ENCODE measurements around the gene HOMER3.

Gene HOMER3

DNA sequence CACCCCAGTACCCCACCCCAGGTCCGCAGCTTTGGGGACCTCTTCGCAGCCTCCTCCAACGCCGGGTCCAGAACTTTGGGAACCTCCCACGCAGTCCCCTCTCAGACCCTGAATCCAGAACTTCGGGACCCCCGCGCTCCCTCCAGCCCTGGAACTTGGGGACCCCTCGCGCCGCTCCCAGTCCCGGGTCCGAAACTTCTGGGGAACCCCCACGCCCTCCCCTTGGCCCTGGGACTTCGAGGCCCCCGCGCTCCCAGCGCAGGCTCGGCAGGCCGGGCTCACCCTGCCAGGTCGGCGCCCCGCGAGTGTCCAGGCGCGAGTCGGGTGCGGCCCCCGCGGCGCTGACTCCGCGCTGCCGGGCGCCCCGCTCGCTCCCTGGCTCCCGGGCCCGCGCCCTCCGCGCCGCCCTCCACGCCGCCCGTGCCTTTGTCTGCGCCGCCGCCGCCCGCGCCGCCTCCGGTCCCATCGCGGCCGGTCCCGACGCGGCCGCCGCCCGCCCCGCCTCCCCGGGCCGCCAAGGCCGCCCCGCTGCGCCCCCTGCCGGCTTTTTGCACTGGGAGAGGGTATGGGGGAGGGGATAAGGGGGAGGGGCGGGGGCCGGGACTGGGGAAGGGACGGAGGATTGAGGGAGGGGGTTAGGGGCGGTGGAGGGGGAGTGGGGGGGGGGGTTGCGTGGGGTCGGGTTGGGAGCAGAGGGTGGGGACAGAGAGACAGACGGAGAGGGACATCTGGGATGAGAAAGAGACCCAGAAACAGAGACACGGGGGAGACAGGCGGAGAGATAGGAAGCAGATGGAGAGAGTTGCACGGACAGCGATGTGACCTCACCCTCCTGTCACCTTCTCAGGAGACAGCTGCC, at the start of gene HOMER3:
TSS of gene HOMER3 (minus strand) at position 449 of the 859 bp plus-strand sequence. CDS start 2,235 bp downstream, outside the sequence.
- DNase-seq, result peak; percentile 62

DNA sequence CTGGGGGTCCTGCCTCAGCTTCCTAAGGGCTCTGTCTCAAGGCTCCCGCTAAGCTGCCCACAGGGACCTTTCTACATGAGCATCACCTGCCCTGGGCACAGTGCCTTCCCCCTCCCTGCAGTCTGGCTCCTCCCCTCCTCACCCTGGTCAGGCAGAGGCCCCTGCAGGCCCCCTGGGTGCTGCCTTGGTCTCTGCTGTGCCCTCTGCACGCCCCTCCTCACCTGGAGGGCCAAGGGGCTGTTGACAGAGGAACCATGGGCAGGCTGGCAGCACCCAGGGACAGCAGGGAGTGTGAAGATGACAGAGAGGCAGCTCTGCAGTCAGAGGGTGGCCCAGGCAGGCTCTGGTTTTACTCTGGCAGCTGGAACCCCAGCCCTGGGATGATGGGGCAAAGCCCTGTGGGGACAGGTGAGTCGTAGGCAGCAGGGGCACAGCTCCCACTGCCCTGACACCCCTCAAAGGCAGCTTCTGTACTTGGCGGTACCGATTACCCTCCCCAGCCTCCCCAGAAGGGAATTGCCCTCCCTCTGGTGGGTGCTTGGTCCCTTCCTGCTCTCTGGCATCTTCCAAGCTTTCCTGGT, 49.2 kb upstream of the HOMER3 start:
- DNase-seq, result no peak

DNA sequence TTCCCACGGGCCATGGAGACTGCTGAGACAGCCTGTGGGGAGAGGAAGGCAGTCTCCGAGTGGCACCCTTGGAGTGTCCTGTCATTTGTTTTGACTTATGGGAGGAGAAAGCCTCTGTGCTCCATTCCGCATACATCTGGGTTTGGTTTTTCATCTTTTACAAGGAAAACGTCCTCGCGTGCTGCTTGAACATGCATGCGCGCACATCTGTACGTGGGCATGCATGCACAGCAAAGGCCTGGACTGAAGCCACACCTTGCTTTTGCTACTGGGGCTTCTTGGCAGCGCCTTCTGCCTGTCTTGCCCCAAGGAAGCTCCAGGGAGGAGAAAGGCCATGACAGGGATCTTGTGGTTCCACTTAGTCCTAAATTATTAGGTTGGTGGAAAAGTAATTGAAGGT, 48.3 kb upstream of the HOMER3 start:
- no peak for DNase-seq

DNA sequence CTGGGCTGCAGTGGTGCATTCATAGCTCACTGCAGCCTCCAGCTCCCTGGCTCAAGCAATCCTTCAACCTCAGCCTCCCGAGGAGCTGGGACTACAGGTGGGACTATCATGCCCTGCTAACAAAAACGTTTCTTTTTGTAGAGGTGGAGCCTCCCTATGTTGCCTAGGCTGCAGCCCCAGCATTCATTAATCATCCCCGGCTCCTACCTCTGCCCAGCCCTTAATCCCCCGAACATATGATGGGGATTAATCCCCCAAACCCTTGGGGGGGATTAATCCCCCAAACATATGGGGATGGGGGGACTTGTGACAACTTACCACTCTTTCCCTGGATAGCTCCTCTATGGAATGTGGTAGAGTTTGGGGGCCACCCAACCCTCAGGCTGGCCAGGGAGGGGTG, 46.4 kb upstream of the HOMER3 start:
- DNase-seq, result no peak

DNA sequence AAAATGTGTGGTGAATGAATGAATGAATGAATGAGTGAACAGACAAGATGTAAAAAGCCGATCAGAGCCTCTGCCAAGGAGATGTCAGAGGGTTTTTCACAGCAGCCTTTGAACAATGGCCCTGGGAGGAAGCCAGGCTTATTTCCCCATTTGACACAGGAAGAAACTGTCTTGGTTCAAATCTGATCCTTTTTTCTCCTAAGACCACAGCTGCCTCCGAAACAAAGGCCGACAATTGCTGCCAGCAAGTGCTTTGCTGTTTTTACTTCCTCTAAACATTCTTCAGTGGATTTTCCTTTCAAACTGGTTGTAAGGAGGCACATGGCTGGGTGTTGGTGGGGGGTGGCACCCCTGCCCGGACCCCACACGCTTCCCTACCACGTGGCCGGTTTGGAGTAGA, 44.2 kb upstream of the HOMER3 start:
- DNase-seq, result no peak

DNA sequence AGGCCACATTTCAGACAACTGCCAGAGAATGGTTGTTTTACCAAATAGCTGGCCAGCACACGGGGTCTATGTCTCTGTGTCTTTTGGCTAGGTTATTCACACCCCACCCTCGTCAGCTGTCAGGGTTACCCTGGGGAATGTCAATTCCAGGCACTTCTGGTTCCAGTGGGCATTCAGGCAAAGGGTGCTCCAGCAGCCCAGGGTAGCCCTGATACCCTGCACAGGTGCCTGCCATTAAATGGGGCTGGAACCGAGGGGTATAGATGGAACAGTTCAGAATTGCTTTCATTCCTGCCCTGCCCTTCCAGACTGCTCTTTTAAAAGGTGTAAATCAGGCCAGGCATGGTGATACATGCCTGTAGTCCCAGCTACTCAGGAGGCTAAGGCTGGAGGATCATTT, 43.2 kb upstream of the HOMER3 start:
- DNase-seq, result no peak

DNA sequence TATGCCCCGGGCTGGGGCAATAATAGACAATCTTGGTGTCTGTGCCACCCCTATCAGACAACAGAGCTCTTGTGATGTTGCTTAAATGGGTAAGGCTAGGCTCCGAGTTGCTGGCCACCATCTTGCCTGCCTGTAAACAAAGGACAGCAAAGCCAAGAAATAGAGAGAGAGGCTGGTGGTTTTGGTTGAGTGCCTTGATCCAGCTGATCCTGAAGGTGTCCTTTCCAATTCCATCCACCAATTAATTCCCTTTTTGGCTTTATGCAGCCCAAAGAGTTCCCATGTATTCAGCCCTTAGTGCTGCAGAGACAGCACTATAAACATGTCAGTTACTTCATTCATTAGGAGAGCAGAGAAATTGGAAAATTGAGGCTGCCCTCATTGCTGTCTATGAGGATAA, 41.7 kb upstream of the HOMER3 start:
- DNase-seq, result no peak

DNA sequence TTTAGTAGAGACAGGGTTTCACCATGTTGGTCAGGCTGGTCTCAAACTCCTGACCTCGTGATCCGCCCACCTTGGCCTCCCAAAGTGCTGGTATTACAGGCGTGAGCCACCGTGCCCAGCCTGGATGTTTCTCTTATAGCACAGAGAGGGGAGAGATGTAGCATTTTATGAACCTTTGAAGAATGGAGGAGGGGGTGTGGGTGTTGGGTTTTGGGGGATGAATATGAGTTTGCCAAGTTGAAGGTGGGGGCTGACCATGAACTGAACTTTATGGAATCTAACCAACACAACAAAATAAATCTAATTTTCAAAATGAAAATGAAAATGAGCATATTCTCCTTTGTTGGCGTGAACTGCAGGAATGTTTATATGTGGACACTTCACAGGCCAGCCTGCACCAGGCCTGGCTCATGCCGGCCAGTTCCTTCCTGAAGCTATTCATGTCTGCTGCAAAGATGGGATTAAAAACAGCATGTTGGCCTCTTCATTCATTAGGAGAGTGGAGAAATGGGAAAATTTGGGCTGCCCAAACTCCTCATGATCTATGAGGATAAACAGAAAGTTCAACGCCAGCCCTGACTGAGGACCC, 39.5 kb upstream of the HOMER3 start:
- no peak for DNase-seq

DNA sequence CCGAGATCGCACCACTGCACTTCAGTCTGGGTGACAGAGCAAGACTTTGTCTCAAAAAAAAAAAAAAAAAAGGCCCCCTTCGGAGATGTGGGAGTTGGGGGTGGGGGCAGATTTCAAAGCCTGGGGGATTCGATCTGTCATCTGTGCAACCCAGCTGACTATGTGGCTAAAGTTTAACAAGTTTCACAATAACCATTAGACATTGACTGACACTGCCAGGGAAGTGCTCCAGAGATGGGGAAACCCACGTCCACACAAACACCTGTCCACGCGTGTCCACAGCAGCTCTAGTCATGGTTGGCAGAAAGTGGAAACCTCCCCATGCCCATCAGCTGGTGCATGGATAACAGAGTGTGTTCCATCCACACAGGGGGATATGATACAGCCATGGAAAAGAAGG, 37.6 kb upstream of the HOMER3 start:
- no peak for DNase-seq

DNA sequence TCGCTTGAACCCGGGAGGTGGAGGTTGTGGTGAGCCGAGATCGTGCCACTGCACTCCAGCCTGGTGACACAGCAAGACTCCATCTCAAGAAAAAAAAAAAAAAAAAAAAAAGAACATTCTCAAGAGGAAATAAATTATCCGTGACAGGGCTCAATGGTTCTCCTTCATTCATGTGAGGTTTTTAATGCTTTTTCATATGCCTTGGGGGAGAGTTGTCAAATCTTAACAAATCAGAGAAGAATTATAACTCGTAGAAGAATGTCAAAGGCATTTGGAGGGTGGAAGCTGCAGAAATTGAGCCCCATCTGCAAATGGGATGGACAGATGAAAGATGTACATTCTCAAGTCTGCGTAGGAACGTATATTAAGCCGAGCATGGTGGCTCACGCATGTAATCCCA, 34.9 kb upstream of the HOMER3 start:
- no peak for DNase-seq

DNA sequence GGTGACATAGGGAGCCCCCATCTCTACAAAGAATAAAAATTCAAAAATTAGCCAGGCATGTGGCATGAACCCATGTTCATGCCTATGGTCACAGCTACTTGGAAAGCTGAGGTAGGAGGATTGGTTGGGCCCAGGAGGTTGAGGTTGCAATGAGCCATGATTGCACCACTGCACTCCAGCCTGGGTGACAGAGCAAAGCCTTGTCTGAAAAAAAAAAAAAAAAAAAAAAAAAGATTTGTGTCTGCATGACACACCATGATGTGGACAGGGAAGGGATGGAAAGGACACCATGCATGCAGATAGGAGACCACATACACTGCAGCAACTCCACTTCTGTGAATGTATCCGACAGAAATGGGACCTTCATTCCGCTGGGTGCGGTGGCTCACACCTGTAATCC, 34.0 kb upstream of the HOMER3 start:
- no peak for DNase-seq

DNA sequence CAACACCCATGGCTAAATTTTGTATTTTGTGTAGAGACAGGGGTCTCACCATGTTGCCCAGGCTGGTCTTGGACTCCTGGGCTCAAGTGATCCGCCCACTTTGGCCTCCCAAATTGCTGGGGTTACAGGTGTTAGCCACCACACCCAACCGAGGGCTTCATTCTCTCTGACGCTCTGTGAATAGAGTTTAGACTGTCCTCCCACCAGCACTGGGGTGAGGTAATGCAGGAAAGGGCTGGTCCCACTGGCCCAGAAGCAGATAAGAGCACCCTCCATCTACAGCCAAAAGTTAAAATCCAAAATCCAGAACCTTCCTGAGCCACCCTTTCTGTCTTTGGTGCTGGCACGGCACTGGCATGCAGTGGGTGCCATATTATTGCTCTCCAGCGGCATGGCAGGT, 31.8 kb upstream of the HOMER3 start:
- DNase-seq, result no peak

DNA sequence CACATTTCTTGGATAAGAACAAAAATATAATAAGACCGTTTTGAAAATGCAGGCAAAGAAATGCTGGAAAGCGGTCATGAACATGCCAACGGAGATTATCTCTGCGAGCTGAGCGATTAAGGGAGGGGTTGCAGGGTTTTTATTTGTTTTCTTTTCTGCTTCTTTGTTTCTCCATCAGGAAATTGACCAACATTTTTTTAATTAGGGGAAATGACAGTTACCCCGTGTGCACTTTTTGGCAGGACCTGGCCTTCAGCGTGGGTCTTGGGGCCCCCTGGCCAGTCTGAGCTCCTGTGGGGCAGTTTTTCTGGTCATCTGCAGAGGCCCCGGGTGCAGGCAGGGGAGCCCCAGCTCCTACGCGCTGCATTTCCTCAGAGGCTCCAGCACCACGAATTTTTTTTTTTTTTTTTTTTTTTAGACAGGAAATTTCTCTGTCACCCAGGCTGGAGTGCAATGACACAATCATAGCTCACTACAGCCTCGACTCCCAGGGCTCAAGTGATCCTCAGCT, 31.3 kb upstream of the HOMER3 start:
- no peak for DNase-seq

DNA sequence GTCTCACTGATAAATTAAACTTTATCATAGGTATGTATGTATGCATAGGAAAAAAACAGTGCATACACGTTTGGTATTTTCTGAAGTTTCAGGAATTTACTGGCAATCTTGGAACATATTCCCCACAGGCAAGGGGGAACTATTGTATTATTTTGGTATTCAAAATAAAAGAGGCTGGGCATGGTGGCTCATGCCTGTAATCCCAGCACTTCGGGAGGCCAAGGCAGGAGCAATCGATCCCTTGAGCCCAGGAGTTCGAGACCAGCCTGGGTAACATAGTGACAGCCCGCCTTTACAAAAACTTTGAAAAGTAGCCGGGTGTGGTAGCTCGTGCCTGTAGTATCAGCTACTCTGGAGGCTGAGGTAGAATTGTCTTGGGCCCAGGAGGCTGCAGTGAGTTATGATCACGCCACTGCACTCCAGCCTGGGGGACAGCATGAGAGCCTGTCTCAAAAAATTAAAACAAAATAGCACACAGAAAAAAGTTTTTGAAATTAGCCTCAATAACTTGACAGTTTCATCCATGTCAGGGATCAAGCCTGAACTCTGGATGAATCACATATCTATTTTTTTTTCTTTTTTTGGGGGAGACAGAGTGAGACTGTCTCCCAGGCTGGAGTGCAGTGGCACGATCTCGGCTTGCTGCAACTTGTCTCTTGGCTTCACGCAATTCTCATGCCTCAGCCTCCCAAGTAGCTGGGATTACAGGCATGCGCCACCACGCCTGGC, 29.1 kb upstream of the HOMER3 start:
- DNase-seq, result no peak

DNA sequence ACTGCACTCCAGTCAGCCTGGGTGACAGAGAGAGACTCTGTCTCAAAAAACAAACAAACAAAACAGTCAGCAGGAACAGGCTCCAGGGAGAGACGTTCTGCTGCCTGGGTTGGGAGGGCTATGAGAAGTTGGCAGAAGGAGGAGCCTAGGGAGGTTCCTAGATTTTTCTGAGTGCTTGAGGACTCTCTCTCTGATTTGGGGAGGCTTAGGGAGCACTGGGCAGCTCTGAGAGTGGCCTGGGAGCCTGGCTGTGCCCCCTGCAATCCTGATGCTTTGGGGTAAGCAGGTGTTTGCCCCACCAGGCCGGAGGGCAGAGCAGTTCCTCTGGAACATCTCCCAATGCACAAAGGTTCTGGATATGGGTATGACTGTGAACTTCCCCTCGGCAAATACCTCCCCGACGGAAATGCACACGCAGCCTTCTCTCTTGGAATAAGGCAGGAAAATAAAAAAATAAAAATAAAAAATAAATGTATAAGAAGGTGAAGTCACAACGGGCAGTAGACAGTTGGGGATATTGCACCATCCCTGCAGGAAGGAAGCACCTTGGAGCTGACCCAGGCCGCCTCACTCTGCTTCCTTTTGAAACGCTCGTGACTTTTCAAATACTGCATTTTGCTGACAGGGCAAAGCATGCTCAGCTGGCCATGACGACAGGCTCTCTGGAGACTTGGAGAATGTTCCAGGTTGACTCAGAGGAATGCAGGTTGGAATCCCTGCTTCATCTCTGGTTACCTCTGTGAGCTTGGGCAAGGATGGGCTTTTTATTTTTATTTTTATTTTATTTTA, 26.5 kb upstream of the HOMER3 start:
- no peak for DNase-seq

DNA sequence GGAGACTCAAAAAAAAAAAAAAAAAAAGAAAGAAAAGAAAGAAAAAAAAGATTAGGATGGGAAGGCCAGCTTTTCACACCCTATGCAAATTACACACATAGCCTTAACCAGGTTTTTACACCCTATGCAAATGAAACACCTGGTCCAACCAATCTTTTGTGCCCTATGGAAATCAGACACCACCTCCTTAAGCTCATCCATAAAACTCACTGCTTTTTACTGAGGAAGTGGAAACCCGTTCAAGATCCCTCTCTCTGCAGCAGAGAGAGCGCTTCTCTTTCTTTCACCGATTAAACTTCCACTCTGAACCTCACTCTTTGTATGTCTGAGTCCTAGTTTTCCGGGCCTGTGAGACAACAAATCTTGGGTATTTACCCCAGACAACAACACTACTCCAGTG, 25.3 kb upstream of the HOMER3 start:
- DNase-seq, result no peak

DNA sequence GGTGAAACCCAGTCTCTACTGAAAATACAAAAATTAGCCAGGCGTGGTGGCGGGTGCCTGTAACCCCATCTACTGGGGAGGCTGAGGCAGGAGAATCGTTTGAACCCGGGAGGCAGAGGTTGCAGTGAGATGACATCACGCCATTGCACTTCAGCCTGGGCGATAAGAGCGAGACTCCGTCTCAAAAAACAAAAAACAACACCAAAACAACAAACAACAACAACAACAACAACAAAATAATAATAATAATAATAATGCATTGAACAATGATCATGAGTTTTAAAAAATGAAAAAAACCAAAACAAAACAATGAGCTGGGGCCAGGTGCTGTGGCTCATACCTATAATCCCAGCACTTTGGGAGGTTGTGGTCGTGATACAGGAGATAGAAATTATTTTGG, 23.1 kb upstream of the HOMER3 start:
- DNase-seq, result no peak

DNA sequence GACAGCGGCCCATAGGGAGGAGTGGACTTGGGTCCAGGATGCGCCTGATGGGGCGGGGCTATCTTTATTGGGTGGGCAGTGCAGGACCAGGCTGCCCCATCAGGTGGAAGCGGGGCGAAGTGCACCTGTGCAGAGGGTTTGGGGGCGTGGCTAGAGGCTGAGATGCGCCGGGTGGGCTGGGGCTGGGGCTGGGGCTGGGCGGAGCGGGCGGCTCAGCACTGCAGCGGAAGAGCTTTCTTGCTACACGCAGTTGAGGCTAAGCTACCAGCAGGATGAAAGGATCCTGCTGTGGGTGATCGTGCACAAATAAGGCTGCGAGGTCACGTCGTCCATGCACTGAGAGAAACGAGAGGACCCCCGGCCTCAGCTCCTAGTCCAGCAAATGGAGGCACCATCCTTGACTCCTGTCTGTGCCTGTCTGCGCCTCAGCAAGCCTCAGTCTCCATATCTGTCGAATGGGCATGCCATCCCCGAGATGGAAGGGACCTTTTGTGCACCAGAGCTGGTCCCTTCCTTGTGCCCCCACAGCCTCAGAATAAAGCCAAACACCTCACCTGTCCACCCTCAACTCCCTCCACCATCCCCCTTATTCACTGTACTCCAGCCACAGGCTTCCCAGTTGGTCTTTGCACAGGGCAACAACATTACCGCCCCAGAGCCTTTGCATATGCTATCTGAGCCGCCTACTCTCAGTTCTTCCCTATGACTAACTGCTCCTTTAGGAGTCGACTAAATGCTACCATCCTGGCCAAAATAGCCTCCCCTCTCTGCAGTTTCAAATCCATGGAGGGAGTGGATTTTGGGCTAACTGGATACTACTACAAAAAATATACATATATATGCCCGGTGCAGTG, 21.0 kb upstream of the HOMER3 start:
- no peak for DNase-seq

DNA sequence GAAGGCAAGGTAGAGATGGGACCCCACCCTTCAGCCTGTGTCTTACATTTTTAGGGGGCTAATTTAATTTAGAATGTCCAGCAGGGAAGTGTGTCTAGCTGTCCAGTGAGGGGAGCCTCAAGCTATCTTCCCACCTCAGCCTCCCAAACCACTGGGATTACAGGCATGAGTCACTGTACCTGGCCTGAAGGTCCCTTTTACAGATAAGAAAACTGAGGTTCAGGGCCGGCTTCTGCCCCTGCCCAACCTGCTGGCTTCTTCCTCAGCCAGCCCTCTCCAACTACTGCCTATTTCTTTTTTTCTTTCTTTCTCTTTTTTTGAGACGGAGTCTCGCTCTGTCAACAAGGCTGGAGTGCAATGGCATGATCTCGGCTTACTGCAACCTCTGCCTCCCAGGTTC, 19.4 kb upstream of the HOMER3 start:
- DNase-seq, result no peak

DNA sequence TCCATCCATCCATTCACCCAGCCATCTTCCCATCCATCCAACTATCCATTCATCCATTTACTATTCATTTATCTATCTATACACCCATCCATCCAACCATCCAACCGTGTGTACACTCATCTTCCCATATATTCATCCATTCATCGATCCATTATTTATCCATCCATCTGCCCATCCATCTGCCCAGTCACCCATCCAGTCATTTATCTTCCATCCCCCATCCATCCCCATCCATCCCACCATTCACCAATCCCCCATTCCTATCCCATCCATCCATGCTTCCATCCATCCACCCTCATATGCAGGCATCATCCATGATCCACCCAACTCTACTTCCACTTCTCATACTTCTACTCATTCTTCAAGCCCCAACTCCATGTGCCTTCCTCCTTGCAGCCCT, 14.0 kb upstream of the HOMER3 start:
- no peak for DNase-seq

DNA sequence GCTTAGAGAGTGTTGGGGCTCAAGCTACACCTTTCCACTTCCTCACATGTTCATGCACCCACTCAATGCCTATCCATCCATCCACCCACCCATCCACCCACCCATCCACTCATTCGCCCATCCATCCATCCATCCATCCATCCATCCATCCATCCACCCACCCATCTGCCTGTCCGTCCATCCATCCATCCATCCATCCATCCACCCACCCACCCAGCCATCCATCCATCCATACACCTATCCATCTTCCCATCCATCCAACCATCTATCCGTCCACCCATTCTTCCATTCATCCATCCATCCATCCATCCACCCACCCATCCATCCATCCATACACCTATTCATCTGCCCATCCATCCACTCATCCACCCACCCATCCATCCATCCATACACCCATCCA, 13.1 kb upstream of the HOMER3 start:
- no peak for DNase-seq

All from activated CD4-positive, alpha-beta T cell treated with anti-CD3 and anti-CD28 coated beads for 1 hour (primary cell).